MM.1S (cell line): ENCODE data around the gene OR9A4.

Experiments
- DNase-seq: peaks from one replicate; pipeline ENCODE4 v3.0.0-alpha.2; 2015
- H2AFZ ChIP-seq: fragments of 300-600 bp; sonication (generic); 2 replicates; pipeline ENCODE4 v1.6.0; 2016; ENCODE audit warnings: antibody characterized with exemption, low read length
- H3F3A ChIP-seq: fragments of 300-600 bp; sonication (generic); 2 replicates; pipeline ENCODE4 v1.6.1; 2016; ENCODE audit warnings: mild to moderate bottlenecking, antibody characterized with exemption, low read length, moderate library complexity, mixed read lengths; ENCODE audit not compliant: insufficient read depth
- H3K27ac ChIP-seq: fragments of 300-600 bp; sonication (generic); 2 replicates; pipeline ENCODE4 v1.5.1; 2016; ENCODE audit warnings: mild to moderate bottlenecking, low read length
- H3K27me3 ChIP-seq: fragments of 300-600 bp; sonication (generic); replicated peaks from 2 replicates; pipeline ENCODE4 v1.6.0; 2016; ENCODE audit warnings: low read length; ENCODE audit not compliant: insufficient read depth
- H3K36me3 ChIP-seq: fragments of 300-600 bp; sonication (generic); replicated peaks from 2 replicates; pipeline ENCODE4 v1.6.1; 2016; ENCODE audit warnings: mild to moderate bottlenecking, low read length, mixed read lengths; ENCODE audit not compliant: insufficient read depth
- H3K4me1 ChIP-seq: fragments of 300-600 bp; sonication (generic); 2 replicates; pipeline ENCODE4 v1.6.1; 2016; ENCODE audit warnings: low read length, mixed read lengths
- H3K4me2 ChIP-seq: fragments of 300-600 bp; sonication (generic); 2 replicates; pipeline ENCODE4 v1.6.0; 2016; ENCODE audit warnings: low read depth, low read length
- H3K4me3 ChIP-seq: fragments of 300-600 bp; sonication (generic); 2 replicates; pipeline ENCODE4 v1.5.1; 2016; ENCODE audit warnings: low read length, mixed read lengths
- H3K79me2 ChIP-seq: fragments of 300-600 bp; sonication (generic); 2 replicates; pipeline ENCODE4 v1.6.1; 2016; ENCODE audit warnings: mixed run types, low read length, mixed read lengths
- H3K9ac ChIP-seq: fragments of 300-600 bp; sonication (generic); 2 replicates; pipeline ENCODE4 v1.6.1; 2016; ENCODE audit warnings: low read length, mixed read lengths
- H3K9me2 ChIP-seq: fragments of 300-600 bp; sonication (generic); replicated peaks from 2 replicates; pipeline ENCODE4 v1.6.1; 2016; ENCODE audit warnings: mild to moderate bottlenecking, low read length, mixed read lengths; ENCODE audit not compliant: insufficient read depth
- H3K9me3 ChIP-seq: fragments of 300-600 bp; sonication (generic); replicated peaks from 2 replicates; pipeline ENCODE4 v1.6.1; 2016; ENCODE audit warnings: mild to moderate bottlenecking, low read length, mixed read lengths; ENCODE audit not compliant: insufficient read depth
- H4K20me1 ChIP-seq: fragments of 300-600 bp; sonication (generic); 2 replicates; pipeline ENCODE4 v1.6.1; 2016; ENCODE audit warnings: mild to moderate bottlenecking, low read length, moderate library complexity, mixed read lengths; ENCODE audit not compliant: insufficient read depth
- EZH2 ChIP-seq: fragments of 300-600 bp; sonication (generic); optimal IDR thresholded peaks from 2 replicates; pipeline ENCODE3; 2017; ENCODE audit warnings: low read depth, mild to moderate bottlenecking, antibody characterized with exemption, low read length, mixed read lengths
- EZH2phosphoT487 ChIP-seq: fragments of 300-600 bp; sonication (generic); IDR thresholded peaks from 2 replicates; pipeline ENCODE4 v1.6.1; 2018; ENCODE audit warnings: antibody characterized with exemption, low read length
- TF ChIP-seq, protein P1 (sequence below): fragments of 300-600 bp; sonication (generic); IDR thresholded peaks from 2 replicates; pipeline ENCODE4 v1.5.1; 2016; ENCODE audit warnings: antibody characterized with exemption, low read length, mixed read lengths

The OR9A4 gene

DNA sequence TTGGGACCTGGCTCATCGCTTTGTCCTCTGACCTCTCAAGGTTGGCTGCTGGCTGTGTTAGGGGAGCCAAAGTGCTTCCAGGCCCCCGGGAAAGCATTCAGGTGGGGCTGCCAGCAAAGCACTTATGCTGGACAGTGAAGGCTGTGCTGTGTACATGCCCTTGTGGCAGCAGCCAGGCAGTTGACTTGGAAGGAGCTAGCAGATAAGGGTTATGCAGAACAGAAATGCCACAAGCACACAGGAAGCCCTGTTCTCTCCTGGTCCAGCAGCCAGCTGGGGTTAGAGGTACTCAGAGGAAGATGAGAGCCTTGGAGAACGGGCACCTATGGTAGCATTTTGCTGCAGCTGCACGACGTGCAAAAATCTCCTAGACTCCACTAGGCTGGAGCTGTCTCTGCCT is 35.2 kb upstream of the OR9A4 start:
- H3K36me3 ChIP-seq: no peaks in the 10 kb centered on the region
- no peak overlapping the region for H2AFZ ChIP-seq
- H3K27ac ChIP-seq: no peak overlapping the region
- no peak overlapping the region for H3K4me2 ChIP-seq
- no peak overlapping the region for H3K4me3 ChIP-seq
- no peak for TF ChIP-seq EZH2phosphoT487
- TF ChIP-seq, protein P1, sequence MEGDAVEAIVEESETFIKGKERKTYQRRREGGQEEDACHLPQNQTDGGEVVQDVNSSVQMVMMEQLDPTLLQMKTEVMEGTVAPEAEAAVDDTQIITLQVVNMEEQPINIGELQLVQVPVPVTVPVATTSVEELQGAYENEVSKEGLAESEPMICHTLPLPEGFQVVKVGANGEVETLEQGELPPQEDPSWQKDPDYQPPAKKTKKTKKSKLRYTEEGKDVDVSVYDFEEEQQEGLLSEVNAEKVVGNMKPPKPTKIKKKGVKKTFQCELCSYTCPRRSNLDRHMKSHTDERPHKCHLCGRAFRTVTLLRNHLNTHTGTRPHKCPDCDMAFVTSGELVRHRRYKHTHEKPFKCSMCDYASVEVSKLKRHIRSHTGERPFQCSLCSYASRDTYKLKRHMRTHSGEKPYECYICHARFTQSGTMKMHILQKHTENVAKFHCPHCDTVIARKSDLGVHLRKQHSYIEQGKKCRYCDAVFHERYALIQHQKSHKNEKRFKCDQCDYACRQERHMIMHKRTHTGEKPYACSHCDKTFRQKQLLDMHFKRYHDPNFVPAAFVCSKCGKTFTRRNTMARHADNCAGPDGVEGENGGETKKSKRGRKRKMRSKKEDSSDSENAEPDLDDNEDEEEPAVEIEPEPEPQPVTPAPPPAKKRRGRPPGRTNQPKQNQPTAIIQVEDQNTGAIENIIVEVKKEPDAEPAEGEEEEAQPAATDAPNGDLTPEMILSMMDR: no peak
- H3K4me1 ChIP-seq: no peaks in the 10 kb centered on the region
- H3K9me2 ChIP-seq: no peaks in the 10 kb centered on the region
- H3K79me2 ChIP-seq: no peaks in the 10 kb centered on the region
- no peak overlapping the region for H3K9ac ChIP-seq
- no peaks in the 10 kb centered on the region for H3K9me3 ChIP-seq
- no peak for DNase-seq
- H3F3A ChIP-seq: no peaks in the 10 kb centered on the region
- no peaks in the 10 kb centered on the region for H3K27me3 ChIP-seq
- H4K20me1 ChIP-seq: no peaks in the 10 kb centered on the region

DNA sequence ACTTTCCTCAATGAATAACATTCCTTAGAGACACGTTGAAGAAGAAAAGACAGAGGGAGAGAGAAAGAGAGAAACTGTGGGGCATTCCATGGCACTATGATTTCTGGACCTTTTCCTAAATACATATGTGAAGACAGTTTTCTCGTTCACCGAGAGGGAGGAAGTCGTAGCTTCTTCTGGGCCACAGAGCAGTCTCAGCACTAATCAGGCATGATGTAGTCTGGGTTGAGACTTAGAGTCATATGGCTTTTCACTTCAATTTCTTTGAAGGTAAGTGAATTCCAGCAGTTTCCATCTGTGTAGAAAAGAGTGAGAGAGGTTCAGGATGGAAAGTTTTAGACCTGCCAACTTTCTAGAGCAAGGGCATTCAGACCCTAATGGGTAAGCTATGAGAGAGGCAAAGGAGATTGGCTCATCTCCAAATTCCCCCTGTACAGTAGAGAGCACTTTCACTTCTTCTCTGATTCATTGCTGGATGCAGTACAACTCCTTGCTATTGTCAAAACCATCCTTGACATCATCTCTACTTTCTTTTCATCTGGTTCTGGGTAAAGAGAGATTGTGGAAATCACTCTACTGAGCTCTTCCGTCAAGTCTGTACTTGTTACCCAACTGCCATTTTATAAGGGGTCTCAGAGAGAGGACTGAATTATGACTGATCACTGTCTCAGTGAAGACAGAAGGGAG is 31.5 kb upstream of the OR9A4 start:
- no peaks in the 10 kb centered on the region for H3K79me2 ChIP-seq
- H3F3A ChIP-seq: no peaks in the 10 kb centered on the region
- no peak for TF ChIP-seq EZH2
- TF ChIP-seq EZH2phosphoT487: no peak
- TF ChIP-seq, protein P1: no peak
- H4K20me1 ChIP-seq: no peaks in the 10 kb centered on the region
- no peak overlapping the region for H3K4me2 ChIP-seq
- H3K9me3 ChIP-seq: no peaks in the 10 kb centered on the region
- H3K9me2 ChIP-seq: no peaks in the 10 kb centered on the region
- no peak overlapping the region for H2AFZ ChIP-seq
- DNase-seq: no peak
- no peaks in the 10 kb centered on the region for H3K4me1 ChIP-seq
- no peak overlapping the region for H3K9ac ChIP-seq
- H3K27ac ChIP-seq: no peak overlapping the region
- no peak overlapping the region for H3K4me3 ChIP-seq
- no peaks in the 10 kb centered on the region for H3K36me3 ChIP-seq
- H3K27me3 ChIP-seq: no peaks in the 10 kb centered on the region

DNA sequence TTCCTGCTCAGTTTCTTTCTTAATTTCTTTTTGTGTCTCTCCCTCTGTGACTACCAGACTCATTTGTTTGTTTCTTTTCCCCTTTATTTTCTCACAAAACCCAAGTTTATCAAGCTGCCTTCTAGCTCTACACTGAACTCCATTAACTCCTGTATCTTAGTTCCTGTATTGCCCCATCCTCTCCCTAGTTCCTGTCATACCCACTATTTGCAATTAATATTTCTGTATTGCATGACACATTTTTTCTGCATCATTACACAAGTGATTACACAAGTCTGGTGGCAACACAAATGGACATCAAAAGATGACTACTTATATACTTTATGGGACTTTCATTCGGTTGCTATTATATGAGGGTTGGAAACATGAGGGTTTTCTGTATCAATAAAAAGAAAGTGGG is 26.9 kb upstream of the OR9A4 start:
- Histone ChIP-seq H3K27me3 (no peaks in the 10 kb centered on the region), H3K79me2 (no peaks in the 10 kb centered on the region), H3K27ac (no peak overlapping the region), H3F3A (no peaks in the 10 kb centered on the region), H2AFZ (no peak overlapping the region), H3K4me1 (no peaks in the 10 kb centered on the region), H3K4me2 (no peak overlapping the region), H3K9me2 (no peaks in the 10 kb centered on the region), H3K36me3 (no peaks in the 10 kb centered on the region), H4K20me1 (no peaks in the 10 kb centered on the region), H3K4me3 (no peak overlapping the region), H3K9me3 (no peaks in the 10 kb centered on the region), H3K9ac (no peak overlapping the region)
- TF ChIP-seq, protein P1: no peak
- no peak for TF ChIP-seq EZH2phosphoT487
- no peak for TF ChIP-seq EZH2
- DNase-seq: no peak
